ENCODE data around the gene TMOD3. TPM values are rescaled to one million over a fixed set of nuclear protein-coding genes. Genes with fewer than 3 reads are reported as not detected.
A peak's percentile ranks its signal among the peaks of the same experiment; 100 is the strongest.

TMOD3 gene
- total and polyA plus RNA-seq, 2 donors from 2014 or later = 8.9 to 49.0 TPM

DNA sequence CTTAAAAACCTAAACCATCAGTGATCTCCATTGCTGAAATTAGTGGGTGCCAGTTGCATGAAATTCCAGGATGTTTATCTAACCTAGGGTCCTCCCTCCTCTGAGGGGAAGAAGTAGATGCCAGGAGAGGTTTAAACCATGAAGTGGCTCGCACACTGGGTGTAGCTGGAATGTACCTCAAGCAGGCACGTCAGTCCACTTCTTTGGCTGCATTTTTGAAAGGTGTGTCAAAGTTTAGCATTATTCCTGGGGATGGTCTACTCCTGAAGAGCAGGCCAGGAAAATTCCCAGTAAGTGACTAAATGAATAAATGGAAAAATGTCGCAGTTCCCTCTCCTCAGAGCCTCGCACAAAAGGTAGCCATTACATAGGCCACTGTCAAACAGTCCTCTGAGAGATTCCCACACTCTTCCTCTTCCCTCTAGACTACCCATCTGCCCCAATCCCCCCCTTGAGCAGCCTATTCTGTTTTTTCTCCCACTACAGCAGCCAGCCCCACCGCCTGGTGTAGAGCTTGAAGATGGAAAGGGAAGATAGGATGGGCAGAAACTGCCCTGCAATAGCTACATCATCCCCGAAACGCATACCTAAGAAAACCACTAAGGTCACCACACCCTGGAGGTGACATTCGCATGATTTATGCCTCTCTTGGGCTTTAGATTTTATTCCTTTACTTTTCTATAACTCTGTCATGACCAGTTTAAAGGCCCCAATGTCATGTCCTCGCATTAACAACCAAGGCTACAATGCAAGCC, 655 bp upstream of the TMOD3 start:
- Histone ChIP-seq H3K9me3 (ENCODE audit: control insufficient read depth in 2 of 3, insufficient read depth in 1 of 3, low read length in 3 of 3) (no peaks in the 10 kb centered on the region), H3K4me1 (ENCODE audit: control insufficient read depth in 2 of 3, insufficient read depth in 2 of 3, low read depth in 1 of 3, low read length in 3 of 3) (peaks cover 0 to 20% (median 3%) of the 10 kb centered on the region in 3 donors), H3K27ac (ENCODE audit: low read depth in 2 of 2, low read length in 2 of 2) (peak overlapping the region in 1 of 2 donors; percentile 95), H3K9ac (ENCODE audit: low read length in 3 of 3) (no peak overlapping the region), H3K36me3 (ENCODE audit: control insufficient read depth in 2 of 3, insufficient read depth in 3 of 3, low read length in 3 of 3) (no peaks in the 10 kb centered on the region), H3K27me3 (ENCODE audit: control insufficient read depth, insufficient read depth, low read length) (no peaks in the 10 kb centered on the region), H3K4me3 (ENCODE audit: low read length in 3 of 3) (peak overlapping the region; percentile 17 to 89 (median 76))
- DNase-seq = no peak
- FAIRE-seq = no peak
- intact Hi-C loops (cut with DNase I) = no loop called here
- TF ChIP-seq, protein P1, sequence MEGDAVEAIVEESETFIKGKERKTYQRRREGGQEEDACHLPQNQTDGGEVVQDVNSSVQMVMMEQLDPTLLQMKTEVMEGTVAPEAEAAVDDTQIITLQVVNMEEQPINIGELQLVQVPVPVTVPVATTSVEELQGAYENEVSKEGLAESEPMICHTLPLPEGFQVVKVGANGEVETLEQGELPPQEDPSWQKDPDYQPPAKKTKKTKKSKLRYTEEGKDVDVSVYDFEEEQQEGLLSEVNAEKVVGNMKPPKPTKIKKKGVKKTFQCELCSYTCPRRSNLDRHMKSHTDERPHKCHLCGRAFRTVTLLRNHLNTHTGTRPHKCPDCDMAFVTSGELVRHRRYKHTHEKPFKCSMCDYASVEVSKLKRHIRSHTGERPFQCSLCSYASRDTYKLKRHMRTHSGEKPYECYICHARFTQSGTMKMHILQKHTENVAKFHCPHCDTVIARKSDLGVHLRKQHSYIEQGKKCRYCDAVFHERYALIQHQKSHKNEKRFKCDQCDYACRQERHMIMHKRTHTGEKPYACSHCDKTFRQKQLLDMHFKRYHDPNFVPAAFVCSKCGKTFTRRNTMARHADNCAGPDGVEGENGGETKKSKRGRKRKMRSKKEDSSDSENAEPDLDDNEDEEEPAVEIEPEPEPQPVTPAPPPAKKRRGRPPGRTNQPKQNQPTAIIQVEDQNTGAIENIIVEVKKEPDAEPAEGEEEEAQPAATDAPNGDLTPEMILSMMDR (IDR thresholded peaks at IDR 0.05; ENCODE audit: borderline replicate concordance, extremely low read depth, insufficient read depth) = no peak

DNA sequence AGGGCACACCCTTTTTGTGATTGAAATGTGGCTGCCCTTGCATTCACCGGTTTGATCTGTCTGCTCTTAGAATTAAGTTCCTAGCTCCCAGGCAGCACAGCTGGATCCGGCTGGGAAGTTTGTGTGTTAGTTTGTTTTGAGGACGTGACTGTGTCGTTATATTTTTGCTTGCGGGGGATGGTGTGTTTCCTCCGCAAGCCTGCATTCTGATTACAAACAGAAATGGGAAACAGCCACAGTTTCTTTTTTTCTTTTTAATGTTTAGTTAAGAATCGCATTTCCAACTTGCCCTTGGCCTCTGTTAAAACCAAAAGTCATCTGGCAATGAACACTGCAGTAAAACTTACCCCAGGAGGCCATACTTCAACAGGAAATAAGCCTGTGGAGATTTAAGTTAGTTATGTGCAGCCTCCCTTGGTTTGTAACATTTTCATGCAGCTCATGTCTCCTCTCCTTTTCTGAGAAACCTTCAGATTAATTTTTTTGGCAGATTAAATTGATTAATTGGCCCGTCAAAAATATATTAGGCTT, 888 bp downstream of the TMOD3 start:
- intact Hi-C loops (cut with DNase I) = no loop called here
- TF ChIP-seq, protein P1 (IDR thresholded peaks at IDR 0.05; ENCODE audit: borderline replicate concordance, extremely low read depth, insufficient read depth) = no peak

GRCh38 chr15:51833772-51834171, 4.3 kb downstream of the TMOD3 start:
- Histone ChIP-seq H3K9ac (ENCODE audit: low read length in 3 of 3) (no peak overlapping the region), H3K27ac (ENCODE audit: low read depth in 2 of 2, low read length in 2 of 2) (no peak overlapping the region), H3K4me1 (ENCODE audit: control insufficient read depth in 2 of 3, insufficient read depth in 2 of 3, low read depth in 1 of 3, low read length in 3 of 3) (peaks cover 0 to 37% (median 16%) of the 10 kb centered on the region in 3 donors), H3K27me3 (ENCODE audit: control insufficient read depth, insufficient read depth, low read length) (no peaks in the 10 kb centered on the region), H3K36me3 (ENCODE audit: control insufficient read depth in 2 of 3, insufficient read depth in 3 of 3, low read length in 3 of 3) (no peaks in the 10 kb centered on the region), H3K4me3 (ENCODE audit: low read length in 3 of 3) (no peak overlapping the region), H3K9me3 (ENCODE audit: control insufficient read depth in 2 of 3, insufficient read depth in 1 of 3, low read length in 3 of 3) (no peaks in the 10 kb centered on the region)
- TF ChIP-seq, protein P1 (IDR thresholded peaks at IDR 0.05; ENCODE audit: borderline replicate concordance, extremely low read depth, insufficient read depth) = no peak
- FAIRE-seq = no peak
- intact Hi-C loops (cut with DNase I) = no loop called here
- no peak for DNase-seq

More for the DNA sequence above, 888 bp downstream of the TMOD3 start:
- H3K9me3 ChIP-seq (ENCODE audit: control insufficient read depth in 2 of 3, insufficient read depth in 1 of 3, low read length in 3 of 3) = no peaks in the 10 kb centered on the region
- H3K36me3 ChIP-seq (ENCODE audit: control insufficient read depth in 2 of 3, insufficient read depth in 3 of 3, low read length in 3 of 3) = no peaks in the 10 kb centered on the region
- peaks cover 0 to 23% (median 5%) of the 10 kb centered on the region in 3 donors for H3K4me1 ChIP-seq (ENCODE audit: control insufficient read depth in 2 of 3, insufficient read depth in 2 of 3, low read depth in 1 of 3, low read length in 3 of 3)
- H3K4me3 ChIP-seq (ENCODE audit: low read length in 3 of 3) = peak overlapping the region; percentile 76 to 91 (median 89)
- no peak for FAIRE-seq
- H3K27ac ChIP-seq (ENCODE audit: low read depth in 2 of 2, low read length in 2 of 2) = peak overlapping the region; percentile 91 to 95
- DNase-seq = peak in 2 of 5 donors; percentile 84 to 94
- peak overlapping the region; percentile 31 to 91 (median 77) for H3K9ac ChIP-seq (ENCODE audit: low read length in 3 of 3)
- no peaks in the 10 kb centered on the region for H3K27me3 ChIP-seq (ENCODE audit: control insufficient read depth, insufficient read depth, low read length)
